Astrocyte of the cerebellum (primary cell): ENCODE measurements around the gene PDCD5.
"Not testable (repeated sequence)": the region's sequence is repeated elsewhere in the genome, so short reads cannot be mapped to it uniquely, and the experiment has no call there.

ENCODE experiments used
- DNase-seq: peaks from one replicate; pipeline ENCODE4 v3.0.0-alpha.2; 2011; ENCODE audit warnings: low read depth
- H3K4me3 ChIP-seq: 2 replicates; pipeline ENCODE4 v1.5.1; 2011; ENCODE audit warnings: mild to moderate bottlenecking, low read depth, low read length, moderate library complexity
- in situ Hi-C: cut with HindIII; loops from 2 replicates; pipeline ENCODE4 v1.10.0; 2017; ENCODE audit warnings: low sequenced_read_pairs
- TF ChIP-seq, protein P1 (sequence below): IDR thresholded peaks from 2 replicates; pipeline ENCODE4 v1.5.1; 2012; ENCODE audit warnings: low read length, low read depth, moderate library complexity, mild to moderate bottlenecking; ENCODE audit errors: missing control alignments

The PDCD5 gene, protein sequence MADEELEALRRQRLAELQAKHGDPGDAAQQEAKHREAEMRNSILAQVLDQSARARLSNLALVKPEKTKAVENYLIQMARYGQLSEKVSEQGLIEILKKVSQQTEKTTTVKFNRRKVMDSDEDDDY

GRCh38 chr19:32580901-32581704 lies at the start of gene PDCD5:
Gene PDCD5, plus strand, starts transcription at chr19:32581190. Its CDS starts 72 bp downstream, at chr19:32581262.
- in situ Hi-C loops = no loop called here
- TF ChIP-seq, protein P1, sequence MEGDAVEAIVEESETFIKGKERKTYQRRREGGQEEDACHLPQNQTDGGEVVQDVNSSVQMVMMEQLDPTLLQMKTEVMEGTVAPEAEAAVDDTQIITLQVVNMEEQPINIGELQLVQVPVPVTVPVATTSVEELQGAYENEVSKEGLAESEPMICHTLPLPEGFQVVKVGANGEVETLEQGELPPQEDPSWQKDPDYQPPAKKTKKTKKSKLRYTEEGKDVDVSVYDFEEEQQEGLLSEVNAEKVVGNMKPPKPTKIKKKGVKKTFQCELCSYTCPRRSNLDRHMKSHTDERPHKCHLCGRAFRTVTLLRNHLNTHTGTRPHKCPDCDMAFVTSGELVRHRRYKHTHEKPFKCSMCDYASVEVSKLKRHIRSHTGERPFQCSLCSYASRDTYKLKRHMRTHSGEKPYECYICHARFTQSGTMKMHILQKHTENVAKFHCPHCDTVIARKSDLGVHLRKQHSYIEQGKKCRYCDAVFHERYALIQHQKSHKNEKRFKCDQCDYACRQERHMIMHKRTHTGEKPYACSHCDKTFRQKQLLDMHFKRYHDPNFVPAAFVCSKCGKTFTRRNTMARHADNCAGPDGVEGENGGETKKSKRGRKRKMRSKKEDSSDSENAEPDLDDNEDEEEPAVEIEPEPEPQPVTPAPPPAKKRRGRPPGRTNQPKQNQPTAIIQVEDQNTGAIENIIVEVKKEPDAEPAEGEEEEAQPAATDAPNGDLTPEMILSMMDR = no peak
- peak; percentile 83 for DNase-seq
- H3K4me3 ChIP-seq = peak within 1 kb of the TSS; percentile 75

- TF ChIP-seq, protein P1 = no peak
- in situ Hi-C loops = no loop called here
- no peak for DNase-seq
- H3K4me3 ChIP-seq = no peak overlapping the region
Measured at GRCh38 chr19:32532233-32532632, 48.8 kb upstream of the PDCD5 start.

DNA sequence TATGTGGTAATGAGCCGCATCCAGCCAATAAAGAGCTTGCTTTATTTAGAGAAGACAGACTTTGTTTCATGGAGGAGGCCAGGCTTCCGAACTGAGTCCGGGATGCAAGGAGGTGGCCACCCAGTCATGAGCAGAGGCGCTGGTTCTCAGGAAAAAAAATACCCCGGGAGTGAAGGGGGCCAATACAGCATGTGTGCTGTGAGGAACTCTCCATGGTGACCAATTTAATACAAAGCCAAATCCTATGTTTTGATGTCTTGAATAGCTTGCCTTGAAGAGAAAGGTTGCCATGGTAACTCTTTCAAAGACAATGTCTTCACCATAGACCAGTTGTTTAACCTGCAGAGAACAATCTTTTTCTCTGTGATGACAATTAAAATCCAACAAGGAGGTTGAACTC lies 43.4 kb upstream of the PDCD5 start:
- no peak for DNase-seq
- no peak overlapping the region for H3K4me3 ChIP-seq
- in situ Hi-C loops = no loop called here
- TF ChIP-seq, protein P1 = no peak

DNA sequence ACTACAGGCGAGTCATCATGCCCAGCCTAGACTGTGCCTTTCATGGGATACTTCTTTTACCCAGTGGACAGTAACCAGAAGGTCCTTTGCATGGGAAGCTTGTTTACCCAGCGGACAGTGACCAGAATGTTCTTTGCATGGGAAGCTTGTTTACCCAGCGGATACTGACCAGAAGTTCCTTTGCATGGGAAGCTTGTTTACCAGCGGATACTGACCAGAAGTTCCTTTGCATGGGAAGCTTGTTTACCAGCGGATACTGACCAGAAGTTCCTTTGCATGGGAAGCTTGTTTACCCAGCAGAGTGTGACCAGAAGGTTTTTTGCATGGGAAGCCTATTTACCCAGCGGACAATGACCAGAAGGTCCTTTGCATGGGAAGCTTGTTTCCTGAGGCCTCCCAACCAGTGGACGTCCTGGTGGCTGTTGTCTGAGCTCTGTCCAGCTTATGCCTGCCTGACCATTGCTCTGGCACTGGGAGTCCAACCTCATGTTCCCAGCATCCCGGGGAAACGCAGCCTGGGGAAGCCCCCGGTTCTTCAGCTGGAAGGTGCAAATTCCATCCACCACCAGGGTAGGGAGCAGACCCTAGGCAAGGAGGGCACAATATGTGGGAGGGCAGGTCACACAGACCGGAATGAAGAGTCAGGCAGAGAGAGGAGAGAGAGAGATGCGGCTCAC lies 41.6 kb upstream of the PDCD5 start:
- in situ Hi-C loops = no loop called here
- H3K4me3 ChIP-seq = no peak overlapping the region
- TF ChIP-seq, protein P1 = no peak
- no peak for DNase-seq

GRCh38 chr19:32540621-32541020 lies 40.4 kb upstream of the PDCD5 start:
- H3K4me3 ChIP-seq = no peak overlapping the region
- DNase-seq = no peak
- in situ Hi-C loops = no loop called here
- TF ChIP-seq, protein P1 = no peak

GRCh38 chr19:32541376-32541775 lies 39.6 kb upstream of the PDCD5 start:
- in situ Hi-C loops, DNase-seq, H3K4me3 ChIP-seq: not testable (repeated sequence)
